ENCODE measurements around the gene SOS1.
A peak's percentile ranks its signal among the peaks of the same experiment; 100 is the strongest.
"Not testable (repeated sequence)": the region's sequence is repeated elsewhere in the genome, so short reads cannot be mapped to it uniquely, and the experiment has no call there.

Gene SOS1

GRCh38 chr2:38947241-38948239 lies 173.3 kb downstream of the SOS1 start:
- no peak overlapping the region for H3K4me3 ChIP-seq (ENCODE audit: low read length)
- DNase-seq (ENCODE audit: low read depth, low spot score) = peak; percentile 49

- no peak for DNase-seq (ENCODE audit: low read depth, low spot score)
These were observed 174.9 kb downstream of the SOS1 start for GRCh38 chr2:38945911-38946310.

DNA sequence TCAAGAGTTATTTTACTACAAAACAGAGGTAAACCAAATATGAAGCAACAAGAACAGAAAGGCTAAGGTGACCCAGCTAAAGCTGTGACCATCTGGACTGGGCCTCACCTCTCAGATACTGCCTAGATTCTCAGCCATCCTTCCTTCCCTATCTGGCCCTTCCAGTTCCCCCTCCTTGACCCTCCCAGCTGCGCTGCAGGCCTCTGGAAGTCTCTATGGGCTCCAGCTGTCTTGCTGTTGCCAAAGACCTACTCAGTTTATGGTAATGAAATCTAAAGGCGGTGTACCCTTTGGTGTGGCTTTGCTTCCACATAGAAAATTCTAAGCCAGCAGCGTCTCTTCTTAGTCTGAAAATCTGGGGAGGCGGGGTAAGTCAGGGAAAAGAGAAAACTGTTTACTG lies 175.5 kb downstream of the SOS1 start:
- no peak for DNase-seq (ENCODE audit: low read depth, low spot score)

More at GRCh38 chr2:38945911-38946310, 174.9 kb downstream of the SOS1 start:
- H3K4me3 ChIP-seq (ENCODE audit: low read length) = no peak overlapping the region

GRCh38 chr2:38943784-38944183 lies 177.1 kb downstream of the SOS1 start:
- no peak for DNase-seq (ENCODE audit: low read depth, low spot score)
- H3K4me3 ChIP-seq (ENCODE audit: low read length) = no peak overlapping the region

More for the DNA sequence above, 175.5 kb downstream of the SOS1 start:
- no peak overlapping the region for H3K4me3 ChIP-seq (ENCODE audit: low read length)

GRCh38 chr2:38940746-38941145 lies 180.1 kb downstream of the SOS1 start:
- H3K4me3 ChIP-seq (ENCODE audit: low read length) = no peak overlapping the region

GRCh38 chr2:38937548-38937947 lies 183.3 kb downstream of the SOS1 start:
- peak; percentile 4 for DNase-seq (ENCODE audit: low read depth, low spot score)
- H3K4me3 ChIP-seq (ENCODE audit: low read length) = no peak overlapping the region

More at GRCh38 chr2:38940746-38941145, 180.1 kb downstream of the SOS1 start:
- no peak for DNase-seq (ENCODE audit: low read depth, low spot score)

GRCh38 chr2:38936516-38936915 lies 184.3 kb downstream of the SOS1 start:
- not testable (repeated sequence) for DNase-seq (ENCODE audit: low read depth, low spot score); H3K4me3 ChIP-seq (ENCODE audit: low read length)

GRCh38 chr2:38935568-38936172 lies 185.2 kb downstream of the SOS1 start:
- no peak overlapping the region for H3K4me3 ChIP-seq (ENCODE audit: low read length)
- no peak for DNase-seq (ENCODE audit: low read depth, low spot score)

DNA sequence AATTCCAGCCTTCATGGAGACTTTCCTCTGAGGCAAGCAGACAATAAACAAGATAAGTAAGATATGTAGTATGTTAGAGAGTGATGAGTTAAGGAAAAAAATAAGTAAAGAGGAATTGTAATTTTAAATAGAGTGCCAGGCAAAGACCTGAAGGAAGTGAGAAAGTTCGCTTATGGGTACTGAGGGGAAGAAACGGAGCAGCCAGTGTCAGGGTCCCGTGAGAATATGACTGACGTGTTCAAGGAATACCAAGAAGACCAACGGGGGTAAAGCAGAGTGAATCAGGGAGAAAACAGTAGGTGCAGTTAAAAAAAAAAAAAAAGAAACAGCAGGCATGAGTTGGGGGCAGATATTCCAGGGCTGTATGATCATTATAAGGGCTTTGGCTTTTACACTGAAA lies 186.1 kb downstream of the SOS1 start:
- no peak overlapping the region for H3K4me3 ChIP-seq (ENCODE audit: low read length)
- no peak for DNase-seq (ENCODE audit: low read depth, low spot score)

DNA sequence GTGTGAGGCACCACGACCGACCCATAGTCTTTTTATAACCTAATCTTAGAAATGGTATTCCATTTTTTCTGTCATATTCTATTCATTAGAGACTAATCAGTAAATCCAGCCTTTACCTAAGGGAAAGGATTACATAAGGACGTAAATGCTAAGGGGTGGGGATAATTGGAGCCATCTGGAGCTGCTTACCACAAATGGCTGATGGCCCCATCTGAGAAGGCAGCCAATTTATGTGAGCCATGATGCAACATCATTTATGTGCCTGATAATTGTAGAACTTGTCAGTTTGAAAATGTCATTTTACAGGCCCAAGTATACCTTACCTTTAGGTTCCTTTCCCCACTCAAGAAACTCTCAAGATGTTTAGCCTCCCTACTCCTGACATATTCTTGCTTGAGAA lies 187.2 kb downstream of the SOS1 start:
- H3K4me3 ChIP-seq (ENCODE audit: low read length) = no peak overlapping the region
- no peak for DNase-seq (ENCODE audit: low read depth, low spot score)

GRCh38 chr2:38932586-38932985 lies 188.3 kb downstream of the SOS1 start:
- no peak overlapping the region for H3K4me3 ChIP-seq (ENCODE audit: low read length)
- no peak for DNase-seq (ENCODE audit: low read depth, low spot score)
